SKM-1 treated with dmso at 0.1 percent for 144 hours (cell line): Measurements from ENCODE around the gene SMPDL3A.

Experiments used
- DNase-seq: peaks from one replicate; lab custom pipeline; 2025; ENCODE audit not compliant: unreplicated experiment; lab: John Stamatoyannopoulos, UW

SMPDL3A gene

GRCh38 chr6:122803171-122803661 is 14.2 kb downstream of the SMPDL3A start:
- DNase-seq: no peak

DNA sequence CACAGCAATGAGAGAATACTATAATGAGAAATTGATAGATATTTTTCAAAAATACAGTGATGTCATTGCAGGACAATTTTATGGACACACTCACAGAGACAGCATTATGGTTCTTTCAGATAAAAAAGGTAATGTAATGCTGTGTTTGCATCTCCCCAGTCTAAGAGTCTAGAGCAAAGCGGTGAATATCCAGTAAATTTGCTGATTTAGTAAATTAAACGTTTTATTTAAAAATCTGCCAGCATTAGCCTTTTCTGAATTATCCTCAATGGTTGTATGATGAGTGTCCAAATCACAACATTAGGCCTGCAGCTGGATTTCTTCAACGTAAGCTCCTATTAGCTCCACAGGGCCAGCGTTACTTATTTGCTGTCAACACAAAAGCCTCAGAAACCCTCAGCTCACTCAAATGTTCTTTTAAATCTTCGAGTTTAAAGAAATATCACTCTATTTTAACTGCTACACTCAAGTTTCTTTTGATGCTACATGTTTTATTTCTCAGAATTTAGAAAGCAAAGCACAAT is 16.0 kb downstream of the SMPDL3A start:
- no peak for DNase-seq

DNA sequence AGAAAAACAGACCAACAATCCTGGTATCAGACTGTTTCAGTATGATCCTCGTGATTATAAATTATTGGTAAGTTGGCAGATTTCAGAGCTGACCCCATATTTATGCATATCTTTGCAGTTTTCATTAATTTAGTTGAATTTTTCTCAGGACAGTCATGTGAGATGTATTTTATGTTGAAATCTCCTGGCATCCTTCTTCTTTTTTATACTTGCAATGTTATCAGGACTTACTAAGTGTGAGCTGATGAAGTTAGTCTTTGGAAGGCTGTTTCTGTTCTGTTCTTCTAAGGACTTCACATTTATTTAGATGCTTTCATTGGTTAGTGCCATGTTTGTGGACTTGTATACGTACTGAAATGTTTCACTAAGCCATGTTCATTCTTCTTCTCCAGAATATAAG is 17.2 kb downstream of the SMPDL3A start:
- DNase-seq: no peak

- DNase-seq: no peak
Observed at GRCh38 chr6:122808121-122808885, 19.2 kb downstream of the SMPDL3A start.

DNA sequence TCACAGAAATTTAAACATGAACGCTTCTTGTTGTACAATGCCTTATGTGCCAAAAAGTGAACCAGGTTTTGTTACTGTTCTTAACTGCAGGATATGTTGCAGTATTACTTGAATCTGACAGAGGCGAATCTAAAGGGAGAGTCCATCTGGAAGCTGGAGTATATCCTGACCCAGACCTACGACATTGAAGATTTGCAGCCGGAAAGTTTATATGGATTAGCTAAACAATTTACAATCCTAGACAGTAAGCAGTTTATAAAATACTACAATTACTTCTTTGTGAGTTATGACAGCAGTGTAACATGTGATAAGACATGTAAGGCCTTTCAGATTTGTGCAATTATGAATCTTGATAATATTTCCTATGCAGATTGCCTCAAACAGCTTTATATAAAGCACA is 19.9 kb downstream of the SMPDL3A start:
- DNase-seq: no peak

GRCh38 chr6:122809691-122810090 is 20.6 kb downstream of the SMPDL3A start:
- no peak for DNase-seq

- no peak for DNase-seq
Observed at GRCh38 chr6:122810189-122810588, 21.1 kb downstream of the SMPDL3A start.

GRCh38 chr6:122817358-122817757 is 28.3 kb downstream of the SMPDL3A start:
- no peak for DNase-seq

DNA sequence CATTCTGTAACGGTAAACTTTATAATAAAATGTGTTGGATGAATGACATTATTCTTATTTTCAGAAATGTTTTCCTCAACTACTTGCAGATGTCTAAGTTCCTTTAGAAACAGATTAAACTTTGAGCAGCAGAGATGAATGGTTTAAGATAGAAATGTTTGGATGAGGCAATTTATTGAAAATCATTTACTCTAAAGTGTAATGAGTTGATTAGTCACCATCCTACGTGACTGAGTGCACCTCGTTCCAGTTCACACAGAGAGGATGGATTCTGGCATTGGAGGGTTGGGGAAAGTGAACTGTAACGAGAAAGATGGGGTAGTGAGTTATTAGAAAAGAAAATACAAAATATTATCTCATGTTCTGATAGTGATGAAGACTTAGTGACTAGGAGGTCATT is 28.7 kb downstream of the SMPDL3A start:
- DNase-seq: no peak

DNA sequence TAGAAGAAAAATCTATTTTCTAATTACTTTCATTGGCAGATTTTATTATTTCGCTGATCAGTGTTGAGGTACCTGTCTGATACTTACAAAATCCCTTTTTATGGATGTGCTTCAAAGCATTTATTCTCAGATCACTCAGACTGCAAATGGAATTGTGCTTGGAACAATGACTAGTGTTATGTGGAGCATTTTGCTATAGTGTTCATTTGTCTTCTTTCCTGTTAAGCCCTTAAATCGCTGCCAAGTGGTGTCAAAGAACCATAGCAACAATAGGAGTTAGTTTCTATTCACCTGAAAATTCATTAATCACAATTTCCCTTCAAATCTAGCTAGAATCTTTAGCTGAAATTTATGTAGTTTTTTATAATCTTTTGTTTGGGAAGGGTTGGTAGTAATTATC is 29.8 kb downstream of the SMPDL3A start:
- DNase-seq: no peak

GRCh38 chr6:122821095-122821494 is 32.0 kb downstream of the SMPDL3A start:
- no peak for DNase-seq

GRCh38 chr6:122825163-122825562 is 36.1 kb downstream of the SMPDL3A start:
- DNase-seq: no peak

DNA sequence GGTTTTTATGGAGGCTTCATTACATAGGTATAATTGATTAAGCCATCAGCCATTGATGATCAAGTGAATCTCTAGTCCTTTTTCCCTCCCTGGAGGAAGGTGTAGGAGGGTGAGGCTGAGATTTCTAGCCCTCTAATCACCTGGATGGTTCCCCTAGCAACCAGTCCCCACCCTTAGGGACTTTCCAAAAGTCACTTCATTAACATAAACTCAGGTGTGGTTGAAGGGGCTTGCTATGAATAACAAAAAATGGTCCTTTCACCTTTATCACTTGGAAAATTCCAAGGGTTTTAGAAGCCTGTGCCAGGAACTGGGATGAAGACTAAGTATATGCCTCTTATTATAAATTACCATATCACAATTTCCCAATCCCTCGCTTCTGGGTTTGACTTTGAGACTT is 40.4 kb downstream of the SMPDL3A start:
- no peak for DNase-seq

- DNase-seq: no peak
Observed at GRCh38 chr6:122831511-122831910, 42.5 kb downstream of the SMPDL3A start.

DNA sequence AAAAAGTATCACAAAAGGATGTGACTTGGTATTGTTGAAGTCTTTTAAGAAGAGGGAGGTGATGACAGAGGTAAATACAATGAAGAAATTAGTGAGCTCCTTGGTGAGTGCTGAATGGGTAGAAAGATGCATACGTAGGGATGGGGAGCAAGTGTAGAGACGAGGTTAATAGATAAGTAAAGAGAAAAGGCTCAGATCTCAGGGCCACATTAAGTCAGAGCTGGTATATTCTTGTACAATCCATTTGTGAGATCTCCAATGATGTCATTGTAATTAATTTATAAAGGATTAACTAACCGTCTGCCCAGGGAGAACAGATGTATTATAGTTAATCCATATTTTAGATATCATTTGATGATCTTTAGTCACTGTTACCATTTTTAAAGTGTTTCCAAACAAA is 43.4 kb downstream of the SMPDL3A start:
- no peak for DNase-seq

DNA sequence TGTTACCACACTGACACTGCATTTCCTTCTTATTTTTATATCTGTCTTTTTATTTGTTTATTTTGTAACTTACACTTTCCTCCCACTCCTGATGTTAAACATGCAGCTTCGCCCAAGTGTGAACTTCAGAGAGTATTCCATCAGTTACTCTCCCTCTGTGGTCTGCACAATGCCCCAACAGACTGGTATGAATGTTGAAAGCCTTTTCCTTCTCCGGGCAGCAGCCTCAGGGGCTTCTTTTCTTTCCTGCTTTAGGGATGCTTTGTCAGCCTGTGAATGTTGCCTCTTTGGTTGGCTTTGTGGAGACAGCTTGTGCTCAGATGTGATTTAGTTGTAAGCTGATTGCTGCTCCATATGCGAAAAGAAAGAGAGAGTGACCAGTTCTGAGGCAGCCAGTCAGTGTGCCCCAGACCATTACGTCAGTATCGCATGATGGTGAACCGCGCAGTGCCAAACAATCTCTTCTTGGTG is 44.0 kb downstream of the SMPDL3A start:
- no peak for DNase-seq

- DNase-seq: peak; percentile 13
Observed at GRCh38 chr6:122838060-122838780, 49.2 kb downstream of the SMPDL3A start.

DNA sequence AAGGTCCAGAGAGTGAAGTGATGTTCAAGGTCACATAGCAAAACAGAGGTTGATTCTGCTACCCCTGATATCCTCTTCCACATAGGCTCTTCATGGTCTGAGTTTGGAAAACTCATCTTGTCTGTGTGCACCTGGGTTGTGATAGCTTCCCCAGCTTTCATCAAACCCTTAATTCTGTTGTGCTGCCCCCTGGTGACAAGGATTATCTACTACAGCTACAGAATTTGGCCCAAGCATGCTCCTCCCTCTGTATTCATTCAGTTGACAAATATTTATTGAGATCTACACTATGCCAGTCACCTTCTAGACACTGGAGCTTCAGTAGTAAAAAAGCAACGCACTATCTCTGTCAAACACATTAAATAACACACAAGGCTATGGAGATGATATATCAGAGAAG is 50.4 kb downstream of the SMPDL3A start:
- peak; percentile 40 for DNase-seq

- no peak for DNase-seq
Observed at GRCh38 chr6:122839906-122840305, 50.8 kb downstream of the SMPDL3A start.

DNA sequence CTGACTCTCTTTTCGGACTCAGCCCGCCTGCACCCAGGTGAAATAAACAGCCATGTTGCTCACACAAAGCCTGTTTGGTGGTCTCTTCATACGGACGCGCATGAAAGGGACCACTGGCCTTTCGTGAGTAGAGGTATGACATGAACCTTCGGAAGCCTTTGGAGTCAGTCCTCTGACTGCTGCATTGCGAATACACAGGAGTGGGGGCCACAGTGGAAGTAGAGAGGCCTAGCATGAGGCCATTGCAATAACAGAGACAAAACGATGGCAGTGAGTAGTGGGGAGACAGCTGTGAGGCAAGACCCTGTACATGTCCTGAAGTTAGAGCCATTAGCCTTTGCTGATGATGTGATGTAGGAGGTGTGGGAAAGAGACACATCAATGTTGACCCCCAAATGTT is 56.4 kb downstream of the SMPDL3A start:
- DNase-seq: no peak

GRCh38 chr6:122845916-122846612 is 57.0 kb downstream of the SMPDL3A start:
- no peak for DNase-seq
